ENCODE measurements around the gene NTSR1. TPM values are rescaled to one million over a fixed set of nuclear protein-coding genes. Genes with fewer than 3 reads are reported as not detected.

The NTSR1 gene
- total and polyA plus RNA-seq, 2 of the 13 experiments (the other 11 are each of a cell fraction or from before 2014, with no cell fraction given): 0.09 to 0.12 TPM

- TF ChIP-seq ZBTB14 (CRISPR knock-in tag; IDR thresholded peaks at IDR 0.05) (peak; percentile 32; the same call in 1 of the 2 replicates), MTERF4 (CRISPR knock-in tag; IDR thresholded peaks at IDR 0.05) (no peak), ZMAT3 (CRISPR knock-in tag; conservative IDR thresholded peaks at IDR 0.05) (no peak), SP140L (CRISPR knock-in tag; IDR thresholded peaks at IDR 0.05; ENCODE audit: borderline replicate concordance) (0 out of 2 replicates have a peak, but pooled peaks have one; percentile 85), ZHX1 (CRISPR knock-in tag; IDR thresholded peaks at IDR 0.05; ENCODE audit: low read depth) (no peak), ZNF598 (CRISPR knock-in tag; IDR thresholded peaks at IDR 0.05; ENCODE audit: borderline replicate concordance) (no peak; the same call in 1 of the 2 replicates), ZNF83 (CRISPR knock-in tag; IDR thresholded peaks at IDR 0.05; ENCODE audit: borderline replicate concordance) (no peak), PPARG (CRISPR knock-in tag; conservative IDR thresholded peaks at IDR 0.05) (no peak), ZNF451 (CRISPR knock-in tag; IDR thresholded peaks at IDR 0.05) (no peak), GPBP1L1 (CRISPR knock-in tag; IDR thresholded peaks at IDR 0.05) (no peak), REL (CRISPR knock-in tag; conservative IDR thresholded peaks at IDR 0.05) (no peak), SAP130 (CRISPR knock-in tag; IDR thresholded peaks at IDR 0.05; ENCODE audit: low read depth) (no peak), ZKSCAN1 (IDR thresholded peaks at IDR 0.05; ENCODE audit: low read length) (no peak), RBM22 (optimal IDR thresholded peaks at IDR 0.05; ENCODE audit: low read length) (no peak), GTF3A (CRISPR knock-in tag; conservative IDR thresholded peaks at IDR 0.05) (no peak), ZNF33B (CRISPR knock-in tag; IDR thresholded peaks at IDR 0.05) (no peak), ZNF124 (CRISPR knock-in tag; IDR thresholded peaks at IDR 0.05) (peak; percentile 42; the same call in 1 of the 2 replicates), ZFP1 (CRISPR knock-in tag; IDR thresholded peaks at IDR 0.05) (peak; percentile 38; the same call in 1 of the 2 replicates), DNMT3B (CRISPR knock-in tag; conservative IDR thresholded peaks at IDR 0.05) (0 out of 2 replicates have a peak, but pooled peaks have one; percentile 58), NCOA1 (CRISPR knock-in tag; IDR thresholded peaks at IDR 0.05) (no peak), ZBTB25 (CRISPR knock-in tag; IDR thresholded peaks at IDR 0.05) (no peak), NFE2L2 (IDR thresholded peaks at IDR 0.05; ENCODE audit: low read length) (0 out of 2 replicates have a peak, but pooled peaks have one; percentile 1), ZNF589 (CRISPR knock-in tag; conservative IDR thresholded peaks at IDR 0.05) (no peak), HCFC1 (IDR thresholded peaks at IDR 0.05; ENCODE audit: low read depth, low read length) (no peak), MED1 (CRISPR knock-in tag; IDR thresholded peaks at IDR 0.05) (peak; percentile 43; the same call in 1 of the 2 replicates)
Observed at GRCh38 chr20:62808211-62808865, 99.7 kb downstream of the NTSR1 start (continued).
